Spleen (tissue), 11 donors: ENCODE results near the gene GNAI2. TPM values are rescaled to one million over a fixed set of nuclear protein-coding genes. Genes with fewer than 3 reads are reported as not detected.

Experiments
- DNase-seq: peaks from one replicate; pipeline ENCODE4 v3.0.0-alpha.2; 2020
- H3K27ac ChIP-seq, 8 donors: fragments of 200-600 bp; sonication (generic) in 7 of 8; 1 replicate in 4 of 8; 2 replicates in 4 of 8; pipeline versions ENCODE4 v1.5.0 to v1.8.0; 2016 to 2021; ENCODE audit warnings: inconsistent platforms in 4 of 8, mild to moderate bottlenecking in 4 of 8, moderate library complexity in 1 of 8
- H3K27me3 ChIP-seq, 7 donors: fragments of 200-600 bp; sonication (generic) in 6 of 7; replicated peaks in 1 of 7; 1 replicate in 4 of 7; 2 replicates in 3 of 7; pipeline versions ENCODE4 v1.5.0 to v1.8.0; 2016 to 2021; ENCODE audit warnings: inconsistent platforms in 3 of 7, mild to moderate bottlenecking in 1 of 7
- H3K36me3 ChIP-seq, 6 donors: fragments of 200-600 bp; sonication (generic) in 5 of 6; 1 replicate in 4 of 6; 2 replicates in 2 of 6; pipeline versions ENCODE4 v1.5.0 to v1.8.0; 2016 to 2021; ENCODE audit warnings: inconsistent platforms in 2 of 6
- H3K4me1 ChIP-seq, 6 donors: fragments of 200-600 bp; sonication (generic) in 5 of 6; 1 replicate in 3 of 6; 2 replicates in 3 of 6; pipeline versions ENCODE4 v1.5.0 to v1.8.0; 2016 to 2021; ENCODE audit warnings: inconsistent platforms in 3 of 6
- H3K4me3 ChIP-seq, 8 donors: fragments of 200-600 bp; sonication (generic) in 7 of 8; 1 replicate in 4 of 8; 2 replicates in 4 of 8; pipeline versions ENCODE4 v1.5.0 to v1.8.0; 2016 to 2021; ENCODE audit warnings: inconsistent platforms in 4 of 8, mild to moderate bottlenecking in 4 of 8, moderate library complexity in 2 of 8
- H3K9me3 ChIP-seq, 8 donors: fragments of 200-600 bp; sonication (generic) in 7 of 8; 1 replicate in 4 of 8; 2 replicates in 4 of 8; pipeline versions ENCODE4 v1.5.0 to v1.8.0; 2016 to 2021; ENCODE audit warnings: inconsistent platforms in 4 of 8
- CTCF ChIP-seq, 11 experiments: fragments of 200-600 bp in 7 of 11; fragments of 450-650 bp in 4 of 11; sonication (generic) in 4 of 11; IDR thresholded peaks in 8 of 11; conservative IDR thresholded peaks in 3 of 11; 1 replicate in 7 of 11; 2 replicates in 4 of 11; pipeline versions ENCODE4 v1.4.0 to v1.8.0; 2016 to 2021; ENCODE audit warnings: antibody characterized with exemption in 11 of 11, inconsistent platforms in 4 of 11, mild to moderate bottlenecking in 1 of 11
- POLR2A ChIP-seq, 3 donors: fragments of 450-650 bp; IDR thresholded peaks; one replicate each; pipeline ENCODE4 v1.5.1; 2017; ENCODE audit warnings: antibody characterized with exemption in 3 of 3, mild to moderate bottlenecking in 1 of 3
- POLR2AphosphoS5 ChIP-seq, 3 donors: sonication (generic); formaldehyde crosslinking; IDR thresholded peaks; one replicate each; pipeline ENCODE4 v1.5.1; 2017; ENCODE audit warnings: antibody characterized with exemption in 3 of 3
- WGBS, 5 donors: extraction: QIAGEN DNeasy Blood & Tissue Kit in 3 of 5; methylation state at CpG; one replicate each; pipeline versions ENCODE4 v1.1.5 to v1.1.7; 2013 to 2018; 5-methylcytosine and 5-hydroxymethylcytosine counted together
- intact Hi-C: fragments of 100-400 bp; cut with DNase I; formaldehyde crosslinking; loops from one replicate; pipeline ENCODE4 v1.15.0; 2023; ENCODE audit warnings: low total_unique reads
- polyA plus RNA-seq, 3 donors: library from polyadenylated mRNA; stranded (reverse); fragments of 200-250 nt; gene quantifications; one replicate each; pipeline ENCODE4 v1.2.1, GENCODE V29; 2013
- total RNA-seq, 7 donors: library from RNA; depleted of rRNA in 3 of 7; stranded (reverse); fragments of >200 nt in 3 of 7; fragmentation: NEBNext Ultra II Directional in 4 of 7; extraction: Animal tissue kit (Norgen Biotek cat#: 25700) in 4 of 7; gene quantifications; one replicate each; pipeline versions ENCODE4 v1.1.0 to v1.2.1, GENCODE V29; 2016 to 2021
- donor health status: healthy with polysubstance abuse.
- donor health status: DM: no; HTN: no; CAD: no; lungs with moderate emphysema.
- donor health status: DM: no; HTN: no; CAD: no.
- donor health status: Bipolar disorder and iron deficiency.
- donor health status: healthy.
- donor health status: DM: no; HTN: no; CAD: no.
- donor health status: DM: yes; HTN: yes; CAD: no.

The GNAI2 gene
- total and polyA plus RNA-seq, 10 donors, result 147 to 466 (median 360) TPM

GRCh38 chr3:50273689-50274065, 37.7 kb downstream of the GNAI2 start:
- Histone ChIP-seq H3K27ac (no peak overlapping the region), H3K4me3 (peak overlapping the region in 5 of 8 donors; percentile 10 to 56 (median 16)), H3K36me3 (no peaks in the 10 kb centered on the region), H3K9me3 (no peaks in the 10 kb centered on the region), H3K27me3 (peaks cover 5 to 54% (median 41%) of the 10 kb centered on the region in 7 donors), H3K4me1 (peaks cover 10 to 72% (median 51%) of the 10 kb centered on the region in 6 donors)
- 36 to 63% (median 42%) methylated on average over 15 to 31 of the region's 31 CpGs for WGBS, 5 donors
- DNase-seq, result no peak
- TF ChIP-seq CTCF (IDR thresholded peaks at IDR 0.05 in 8 of 11, conservative IDR thresholded peaks at IDR 0.05 in 3 of 11) (no peak), POLR2A (IDR thresholded peaks at IDR 0.05) (no peak)
- intact Hi-C loops, result loop anchor here (2.0 to 10.0 kb wide), 3 partner anchors 46 to 149 kb away; partner anchors contain the start of gene GNAT1

- intact Hi-C loops, result loop anchor here (5.0 to 10.0 kb wide), 2 partner anchors 47 to 150 kb away; no protein-coding TSS in a partner anchor
- H3K36me3 ChIP-seq, result no peaks in the 10 kb centered on the region
- peaks cover 5 to 54% (median 41%) of the 10 kb centered on the region in 7 donors for H3K27me3 ChIP-seq
- peaks cover 10 to 63% (median 48%) of the 10 kb centered on the region in 6 donors for H3K4me1 ChIP-seq
- H3K9me3 ChIP-seq, result no peaks in the 10 kb centered on the region
- TF ChIP-seq POLR2AphosphoS5 (IDR thresholded peaks at IDR 0.05) (peak in 1 of 3 donors; percentile 27), CTCF (IDR thresholded peaks at IDR 0.05 in 8 of 11, conservative IDR thresholded peaks at IDR 0.05 in 3 of 11) (peak; percentile 42 to 89 (median 80)), POLR2A (IDR thresholded peaks at IDR 0.05) (no peak)
- no peak overlapping the region for H3K27ac ChIP-seq
- WGBS, 5 donors, result 12 to 24% (median 15%) methylated on average over 20 to 26 of the region's 26 CpGs
- peak overlapping the region in 2 of 8 donors; percentile 6 to 54 for H3K4me3 ChIP-seq
- peak; percentile 89 for DNase-seq
Observed at GRCh38 chr3:50274371-50275104, 38.5 kb downstream of the GNAI2 start.

- intact Hi-C loops, result loop anchor here (10.0 kb wide), 1 partner anchor 151 kb away; no protein-coding TSS in a partner anchor
- 16 to 52% (median 26%) methylated on average over 28 to 65 of the region's 65 CpGs for WGBS, 5 donors
- no peaks in the 10 kb centered on the region for H3K36me3 ChIP-seq
- H3K9me3 ChIP-seq, result no peaks in the 10 kb centered on the region
- no peak overlapping the region for H3K27ac ChIP-seq
- H3K27me3 ChIP-seq, result peaks cover 5 to 54% (median 41%) of the 10 kb centered on the region in 7 donors
- no peak for DNase-seq
- TF ChIP-seq POLR2A (IDR thresholded peaks at IDR 0.05), result no peak
- no peak for TF ChIP-seq CTCF (IDR thresholded peaks at IDR 0.05 in 8 of 11, conservative IDR thresholded peaks at IDR 0.05 in 3 of 11)
- no peak for TF ChIP-seq POLR2AphosphoS5 (IDR thresholded peaks at IDR 0.05)
- H3K4me3 ChIP-seq, result peak overlapping the region in 2 of 8 donors; percentile 6 to 54
- peaks cover 10 to 57% (median 45%) of the 10 kb centered on the region in 6 donors for H3K4me1 ChIP-seq
Observed at GRCh38 chr3:50275141-50275995, 39.4 kb downstream of the GNAI2 start.
